GM12878 (cell line): ENCODE measurements around the gene POLR3E. TPM values are rescaled to one million over a fixed set of nuclear protein-coding genes. Genes with fewer than 3 reads are reported as not detected.

Source experiments
- ATAC-seq: fragments of 200-7000 bp; cut with Tn5 transposase; 3 replicates; pipeline ENCODE4 v1.9.1; 2020; ENCODE audit warnings: mild to moderate bottlenecking, moderate library complexity
- BruUV-seq: library from RNA; stranded (reverse); fragments of 400-500 nt; replicated peaks from 2 replicates; lab custom pipeline; 2021; lab: Mats Ljungman, UMichigan
- CTCF ChIA-PET: fragments of 300-600 bp; sonication (Branson Sonifier 250); formaldehyde crosslinking; extraction: SDS; loops from one replicate; lab custom pipeline; 2021; ENCODE audit warnings: inconsistent platforms; lab: Yijun Ruan, JAX
- POLR2A ChIA-PET: fragments of 350-600 bp; formaldehyde crosslinking; extraction: SDS; loops from one replicate; lab custom pipeline; 2021; ENCODE audit warnings: inconsistent platforms; lab: Charles Lee
- RAD21 ChIA-PET: fragments of 300-600 bp; sonication (Branson Sonifier 250); formaldehyde crosslinking; loops from one replicate; lab custom pipeline; 2023; ENCODE audit warnings: antibody characterized with exemption; ENCODE audit not compliant: unreplicated experiment; lab: Charles Lee
- SMC1A ChIA-PET: fragments of 300-600 bp; sonication (Branson Sonifier 250); formaldehyde crosslinking; loops from one replicate; lab custom pipeline; 2023; ENCODE audit not compliant: unreplicated experiment, uncharacterized antibody; lab: Charles Lee
- DNase-seq: peaks from one replicate; pipeline ENCODE4 v3.0.0-alpha.2; 2011; ENCODE audit warnings: low read depth, low spot score
- FAIRE-seq: peaks from 3 replicates; lab custom pipeline; 2011; peaks lifted over from hg19 to GRCh38; lab: Jason Lieb, UNC
- H2AFZ ChIP-seq: 2 replicates; pipeline ENCODE4 v1.6.0; 2011; ENCODE audit warnings: low read depth, low read length, control low read depth; ENCODE audit not compliant: control insufficient read depth
- H3K27ac ChIP-seq: 2 replicates; pipeline ENCODE4 v1.5.1; 2011; ENCODE audit warnings: control low read depth; ENCODE audit not compliant: control insufficient read depth, insufficient read depth
- H3K27me3 ChIP-seq, 2 experiments: replicated peaks in 1 of 2; 2 replicates each; pipeline versions ENCODE4 v1.6.0 to v1.6.1; 2011; ENCODE audit warnings: low read length in 1 of 2; ENCODE audit not compliant: control insufficient read depth in 2 of 2, insufficient read depth in 2 of 2
- H3K36me3 ChIP-seq, 2 experiments: 2 replicates each; pipeline ENCODE4 v1.5.1; 2011; ENCODE audit warnings: low read length in 1 of 2; ENCODE audit not compliant: control insufficient read depth in 2 of 2, insufficient read depth in 2 of 2
- H3K4me1 ChIP-seq: 2 replicates; pipeline ENCODE4 v1.6.1; 2011; ENCODE audit warnings: mild to moderate bottlenecking, low read length, moderate library complexity, mixed read lengths; ENCODE audit not compliant: control insufficient read depth, insufficient read depth
- H3K4me2 ChIP-seq: 2 replicates; pipeline ENCODE4 v1.6.0; 2011; ENCODE audit warnings: control low read depth; ENCODE audit not compliant: control insufficient read depth, insufficient read depth
- H3K4me3 ChIP-seq: fragments of 200-600 bp; sonication (generic); 2 replicates; pipeline ENCODE4 v1.5.1; 2016
- H3K79me2 ChIP-seq: 2 replicates; pipeline ENCODE4 v1.6.0; 2011; ENCODE audit warnings: low read length; ENCODE audit not compliant: control insufficient read depth, insufficient read depth
- H3K9ac ChIP-seq: 2 replicates; pipeline ENCODE4 v1.8.0; 2011; ENCODE audit warnings: low read length, control low read depth, mixed read lengths; ENCODE audit not compliant: control insufficient read depth, insufficient read depth
- H3K9me3 ChIP-seq: replicated peaks from 3 replicates; pipeline ENCODE4 v1.5.1; 2011; ENCODE audit warnings: mild to moderate bottlenecking, low read length; ENCODE audit not compliant: control insufficient read depth, insufficient read depth
- H4K20me1 ChIP-seq: 2 replicates; pipeline ENCODE4 v1.6.0; 2011; ENCODE audit not compliant: control insufficient read depth, insufficient read depth
- ATF7 ChIP-seq: fragments of 450-650 bp; IDR thresholded peaks from 2 replicates; pipeline ENCODE4 v1.6.1; 2016; ENCODE audit warnings: low read depth, mild to moderate bottlenecking
- CBFB ChIP-seq: IDR thresholded peaks from 2 replicates; pipeline ENCODE4 v1.6.1; 2016; ENCODE audit warnings: antibody characterized with exemption, low read depth
- DPF2 ChIP-seq: fragments of 450-650 bp; IDR thresholded peaks from 2 replicates; pipeline ENCODE4 v1.6.1; 2017; ENCODE audit warnings: mild to moderate bottlenecking
- IRF4 ChIP-seq: IDR thresholded peaks from 2 replicates; pipeline ENCODE4 v1.6.1; 2011; ENCODE audit warnings: low read depth, low read length
- MLLT1 ChIP-seq: fragments of 450-650 bp; IDR thresholded peaks from 2 replicates; pipeline ENCODE4 v1.6.1; 2016; ENCODE audit warnings: mild to moderate bottlenecking
- MXI1 ChIP-seq: fragments of 150-350 bp; IDR thresholded peaks from 2 replicates; pipeline ENCODE4 v1.6.1; 2011; ENCODE audit warnings: low read depth, mild to moderate bottlenecking, inconsistent platforms, low read length, improper control_type of control experiment
- NKRF ChIP-seq: fragments of 450-650 bp; conservative IDR thresholded peaks from 2 replicates; pipeline ENCODE4 v1.6.1; 2017; ENCODE audit warnings: mild to moderate bottlenecking, moderate library complexity
- NRF1 ChIP-seq: conservative IDR thresholded peaks from 2 replicates; pipeline ENCODE4 v1.6.1; 2011; ENCODE audit warnings: mild to moderate bottlenecking, low read depth, low read length, improper control_type of control experiment
- PAX5 ChIP-seq: IDR thresholded peaks from 2 replicates; pipeline ENCODE4 v1.6.1; 2011; ENCODE audit warnings: low read depth, low read length, borderline replicate concordance
- PML ChIP-seq: IDR thresholded peaks from 2 replicates; pipeline ENCODE4 v1.6.1; 2012; ENCODE audit warnings: low read length, inconsistent platforms
- SKIL ChIP-seq: fragments of 450-650 bp; IDR thresholded peaks from 2 replicates; pipeline ENCODE4 v1.6.1; 2017; ENCODE audit warnings: mild to moderate bottlenecking, low read depth, inconsistent platforms; ENCODE audit not compliant: poor library complexity, severe bottlenecking
- SPI1 ChIP-seq: IDR thresholded peaks from 2 replicates; pipeline ENCODE4 v1.6.1; 2011; ENCODE audit warnings: low read depth, mild to moderate bottlenecking, low read length, moderate library complexity, borderline replicate concordance; ENCODE audit not compliant: insufficient read depth
- SREBF2 ChIP-seq: IDR thresholded peaks from 2 replicates; pipeline ENCODE4 v1.6.1; 2012; ENCODE audit warnings: mild to moderate bottlenecking, low read length
- STAT3 ChIP-seq: IDR thresholded peaks from 2 replicates; pipeline ENCODE4 v1.6.1; 2011; ENCODE audit warnings: low read depth, low read length, improper control_type of control experiment
- ZNF207 ChIP-seq: fragments of 450-650 bp; IDR thresholded peaks from 2 replicates; pipeline ENCODE4 v1.6.1; 2014; ENCODE audit warnings: antibody characterized with exemption, mild to moderate bottlenecking, borderline replicate concordance
- ZNF24 ChIP-seq: fragments of 450-650 bp; IDR thresholded peaks from 2 replicates; pipeline ENCODE4 v1.6.1; 2017; ENCODE audit warnings: antibody characterized with exemption, mild to moderate bottlenecking
- WGBS: methylation state at CpG from one replicate; pipeline ENCODE4 v1.1.6; 2016; ENCODE audit warnings: low lambda C conversion rate; ENCODE audit not compliant: insufficient replicate concordance, insufficient coverage; ENCODE audit errors: missing lambda C conversion rate; 5-methylcytosine and 5-hydroxymethylcytosine counted together
- in situ Hi-C: fragments of 300-500 bp; cut with MboI; formaldehyde crosslinking; loops from 9 replicates; pipeline ENCODE4 v1.14.3; 2018; ENCODE audit warnings: mixed read lengths
- intact Hi-C: fragments of 100-400 bp; cut with micrococcal nuclease; formaldehyde crosslinking; loops from one replicate; pipeline ENCODE4 v1.14.2; 2022; ENCODE audit not compliant: unreplicated experiment
- polyA plus RNA-seq, 11 experiments: library from polyadenylated mRNA; depleted of rRNA in 4 of 11; unstranded in 6 of 11; stranded (reverse) in 5 of 11; fragments of >200 nt; fragmentation: Nextera tagmentation in 4 of 11; fragmentation: Illumina TruSeq in 1 of 11; extraction: Ambion mirVana in 4 of 11; extraction: Trizol in 1 of 11; gene quantifications; 1 replicate in 1 of 11; 2 replicates in 10 of 11; pipeline versions ENCODE4 v1.2.1 to v1.2.3, GENCODE V29; 2011 to 2016; ENCODE audit warnings: inconsistent platforms in 2 of 11, missing spikeins in 2 of 11, low read depth in 1 of 11
- total RNA-seq, 4 experiments: library from RNA; depleted of rRNA in 3 of 4; stranded (reverse); fragments of >200 nt in 3 of 4; fragmentation: Illumina TruSeq in 1 of 4; extraction: Trizol in 1 of 4; gene quantifications; 2 replicates each; pipeline versions ENCODE4 v1.2.1 to v1.2.3, GENCODE V29; 2013 to 2021

The POLR3E gene
- total and polyA plus RNA-seq, 10 of the 15 experiments (the other 5 are each of a cell fraction or from before 2014, with no cell fraction given), result 11.1 to 79.5 (median 39.7) TPM

- Histone ChIP-seq H3K27ac (no peak overlapping the region), H3K9ac (no peak overlapping the region), H2AFZ (no peak overlapping the region), H3K27me3 (no peaks in the 10 kb centered on the region), H3K9me3 (no peaks in the 10 kb centered on the region), H3K36me3 (peaks cover 16 to 43% of the 10 kb centered on the region in 2 experiments), H3K79me2 (no peaks in the 10 kb centered on the region), H3K4me3 (no peak overlapping the region), H3K4me2 (no peak overlapping the region), H4K20me1 (no peaks in the 10 kb centered on the region), H3K4me1 (no peaks in the 10 kb centered on the region)
- BruUV-seq, result no TSS peak
- no peak for ATAC-seq
- no peak for FAIRE-seq
- DNase-seq, result no peak
- ChIA-PET SMC1A (interaction anchor here (0.6 kb wide), 1 partner anchor 28 kb away, joined by 3 read pairs; no protein-coding TSS in a partner anchor), CTCF (interaction anchor here (1.2 to 1.5 kb wide), 2 partner anchors 11 to 27 kb away, joined by 3 read pairs; no protein-coding TSS in a partner anchor), RAD21 (no interaction called here), POLR2A (no interaction called here)
- intact Hi-C loops (no loop called here), in situ Hi-C loops (loop anchor here (10.0 kb wide), 4 partner anchors 348 to 1172 kb away; partner anchors contain the start of genes DNAH3 and LDAF1)
- no peak for TF ChIP-seq ZNF24
- TF ChIP-seq ZNF207, result no peak
- TF ChIP-seq SPI1, result no peak
- TF ChIP-seq PML, result no peak
- TF ChIP-seq CBFB, result no peak
- TF ChIP-seq SKIL, result no peak
- no peak for TF ChIP-seq PAX5
- TF ChIP-seq MXI1, result no peak
- TF ChIP-seq IRF4, result no peak
- TF ChIP-seq MLLT1, result no peak
- TF ChIP-seq DPF2, result no peak
- TF ChIP-seq STAT3, result no peak
- TF ChIP-seq ATF7, result no peak
- TF ChIP-seq SREBF2, result no peak
- TF ChIP-seq NKRF, result no peak
- TF ChIP-seq NRF1, result no peak
- 97% methylated on average over 13 of the region's 13 CpGs for WGBS
Observed at GRCh38 chr16:22326771-22327445, 29.7 kb downstream of the POLR3E start.
